RWPE1 (cell line): ENCODE data around the gene GLRA1.

ENCODE experiments used
- CTCF ChIA-PET: fragments of 350-600 bp; sonication (Branson Sonifier 250); formaldehyde crosslinking; extraction: SDS; loops from one replicate; lab custom pipeline; 2021; lab: Yijun Ruan, JAX
- POLR2A ChIA-PET: fragments of 400-600 bp; formaldehyde crosslinking; extraction: SDS; loops from one replicate; lab custom pipeline; 2020; ENCODE audit warnings: antibody characterized with exemption; ENCODE audit not compliant: low non-redundant PET; lab: Yijun Ruan, JAX
- DNase-seq: peaks from one replicate; pipeline ENCODE4 v3.0.0; 2012; ENCODE audit warnings: low spot score
- H3K27ac ChIP-seq: fragments of 450-650 bp; 2 replicates; pipeline ENCODE4 v1.5.1; 2017
- CTCF ChIP-seq: fragments of 450-650 bp; conservative IDR thresholded peaks from 2 replicates; pipeline ENCODE4 v1.5.1; 2017; ENCODE audit warnings: low read depth, mild to moderate bottlenecking

GLRA1 gene

GRCh38 chr5:151904127-151904526, 20.5 kb downstream of the GLRA1 start:
- H3K27ac ChIP-seq: no peak overlapping the region
- POLR2A ChIA-PET: no interaction called here
- CTCF ChIA-PET: no interaction called here
- TF ChIP-seq CTCF: no peak
- DNase-seq: no peak

- no peak overlapping the region for H3K27ac ChIP-seq
- ChIA-PET POLR2A (no interaction called here), CTCF (no interaction called here)
- TF ChIP-seq CTCF: no peak
- no peak for DNase-seq
These were observed 21.4 kb downstream of the GLRA1 start for GRCh38 chr5:151903243-151903653.

- no peak for TF ChIP-seq CTCF
- ChIA-PET CTCF (interaction anchor here (0.7 kb wide), 1 partner anchor 344 kb away, joined by 4 read pairs; no protein-coding TSS in a partner anchor), POLR2A (no interaction called here)
- no peak overlapping the region for H3K27ac ChIP-seq
- no peak for DNase-seq
These were observed 22.4 kb downstream of the GLRA1 start for GRCh38 chr5:151902215-151902614.

- H3K27ac ChIP-seq: no peak overlapping the region
- ChIA-PET CTCF (interaction anchor here (0.6 kb wide), 1 partner anchor 56 kb away, joined by 3 read pairs; no protein-coding TSS in a partner anchor), POLR2A (no interaction called here)
- DNase-seq: no peak
- no peak for TF ChIP-seq CTCF
These were observed 23.0 kb downstream of the GLRA1 start for GRCh38 chr5:151901611-151902010.

GRCh38 chr5:151900891-151901290, 23.8 kb downstream of the GLRA1 start:
- no peak overlapping the region for H3K27ac ChIP-seq
- DNase-seq: no peak
- no peak for TF ChIP-seq CTCF
- POLR2A ChIA-PET: no interaction called here
- CTCF ChIA-PET: no interaction called here

- CTCF ChIA-PET: no interaction called here
- H3K27ac ChIP-seq: no peak overlapping the region
- POLR2A ChIA-PET: no interaction called here
- TF ChIP-seq CTCF: no peak
- DNase-seq: no peak
These were observed 25.3 kb downstream of the GLRA1 start for GRCh38 chr5:151899399-151899798.
